ENCODE data around the gene GPR31. TPM values are rescaled to one million over a fixed set of nuclear protein-coding genes. Genes with fewer than 3 reads are reported as not detected.

Gene GPR31
- total RNA-seq, 1 donor from 2014 or later: not detected

DNA sequence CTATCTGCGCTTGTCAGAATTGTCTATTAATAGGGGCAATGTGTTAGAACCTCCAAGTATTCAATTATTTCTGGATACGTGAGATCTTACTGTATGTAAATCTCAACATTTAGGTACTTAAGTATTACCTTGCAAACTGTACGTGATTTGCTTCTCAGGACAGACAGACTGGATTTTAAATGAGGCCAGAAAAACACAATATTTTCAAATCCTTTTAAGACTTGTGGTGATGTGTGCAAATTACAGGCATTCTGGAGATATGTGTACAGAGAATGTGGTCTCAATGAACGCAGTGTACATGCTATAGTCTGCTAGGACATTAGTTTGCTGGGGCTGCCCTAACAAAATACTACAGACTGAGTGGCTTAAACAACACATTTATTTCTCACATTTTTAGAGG, 18.0 kb downstream of the GPR31 start:
- no peaks in the 10 kb centered on the region for H3K36me3 ChIP-seq (ENCODE audit: insufficient read depth, low read length)
- H3K4me1 ChIP-seq (ENCODE audit: insufficient read depth, low read length): peaks cover 4% of the 10 kb centered on the region
- no peak overlapping the region for H3K4me2 ChIP-seq (ENCODE audit: low read length)
- TF ChIP-seq, protein P1, sequence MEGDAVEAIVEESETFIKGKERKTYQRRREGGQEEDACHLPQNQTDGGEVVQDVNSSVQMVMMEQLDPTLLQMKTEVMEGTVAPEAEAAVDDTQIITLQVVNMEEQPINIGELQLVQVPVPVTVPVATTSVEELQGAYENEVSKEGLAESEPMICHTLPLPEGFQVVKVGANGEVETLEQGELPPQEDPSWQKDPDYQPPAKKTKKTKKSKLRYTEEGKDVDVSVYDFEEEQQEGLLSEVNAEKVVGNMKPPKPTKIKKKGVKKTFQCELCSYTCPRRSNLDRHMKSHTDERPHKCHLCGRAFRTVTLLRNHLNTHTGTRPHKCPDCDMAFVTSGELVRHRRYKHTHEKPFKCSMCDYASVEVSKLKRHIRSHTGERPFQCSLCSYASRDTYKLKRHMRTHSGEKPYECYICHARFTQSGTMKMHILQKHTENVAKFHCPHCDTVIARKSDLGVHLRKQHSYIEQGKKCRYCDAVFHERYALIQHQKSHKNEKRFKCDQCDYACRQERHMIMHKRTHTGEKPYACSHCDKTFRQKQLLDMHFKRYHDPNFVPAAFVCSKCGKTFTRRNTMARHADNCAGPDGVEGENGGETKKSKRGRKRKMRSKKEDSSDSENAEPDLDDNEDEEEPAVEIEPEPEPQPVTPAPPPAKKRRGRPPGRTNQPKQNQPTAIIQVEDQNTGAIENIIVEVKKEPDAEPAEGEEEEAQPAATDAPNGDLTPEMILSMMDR (IDR thresholded peaks at IDR 0.05; ENCODE audit: insufficient read depth, low read depth, low read length): no peak
- no peak for TF ChIP-seq EZH2 (IDR thresholded peaks at IDR 0.05; ENCODE audit: insufficient read depth, low read length)
- H4K20me1 ChIP-seq (ENCODE audit: insufficient read depth, low read length): no peaks in the 10 kb centered on the region
- Mint-ChIP-seq H3K9me3 (ENCODE audit: unreplicated experiment) (no peaks in the 10 kb centered on the region), H3K4me3 (ENCODE audit: unreplicated experiment) (no peak overlapping the region), H3K4me1 (ENCODE audit: low read depth, unreplicated experiment) (peaks cover 15% of the 10 kb centered on the region), H3K27ac (ENCODE audit: unreplicated experiment) (no peak overlapping the region), H3K36me3 (ENCODE audit: low read depth, unreplicated experiment) (no peaks in the 10 kb centered on the region), H3K27me3 (ENCODE audit: low read depth, unreplicated experiment) (peaks cover 14% of the 10 kb centered on the region)
- no peaks in the 10 kb centered on the region for H3K79me2 ChIP-seq (ENCODE audit: insufficient read depth, low read length)
- no peaks in the 10 kb centered on the region for H3K27me3 ChIP-seq (ENCODE audit: insufficient read depth, low read length)
- FAIRE-seq (no peak), DNase-seq (ENCODE audit: low read depth) (no peak)
- no peak overlapping the region for H3K27ac ChIP-seq (ENCODE audit: low read depth, low read length)
- H3K9ac ChIP-seq (ENCODE audit: low read length): no peak overlapping the region
- H3K9me3 ChIP-seq (ENCODE audit: insufficient read depth, low read depth, low read length): no peaks in the 10 kb centered on the region
- no peak overlapping the region for H3K4me3 ChIP-seq (ENCODE audit: insufficient read depth, low read depth, low read length)
- no peak overlapping the region for H2AFZ ChIP-seq (ENCODE audit: low read depth, low read length)

DNA sequence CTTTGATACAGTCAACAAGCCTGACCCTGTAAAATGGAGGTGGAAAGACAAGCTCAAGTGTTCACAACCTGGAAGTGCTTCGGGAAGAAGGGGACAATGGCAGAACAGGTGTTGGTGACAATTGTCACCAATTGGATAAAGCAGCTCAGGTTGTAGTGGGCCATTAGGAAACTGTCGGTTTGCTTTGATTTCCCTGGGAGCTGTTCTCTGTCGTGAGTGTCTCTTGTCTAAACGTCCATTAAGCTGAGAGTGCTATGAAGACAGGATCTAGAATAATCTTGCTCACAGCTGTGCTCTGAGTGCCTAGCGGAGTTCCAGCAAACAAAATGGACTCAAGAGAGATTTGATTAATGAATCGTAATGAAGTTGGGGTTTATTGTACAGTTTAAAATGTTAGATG, 19.9 kb downstream of the GPR31 start:
- no peaks in the 10 kb centered on the region for H3K36me3 ChIP-seq (ENCODE audit: insufficient read depth, low read length)
- DNase-seq (ENCODE audit: low read depth) (no peak), FAIRE-seq (no peak)
- no peaks in the 10 kb centered on the region for H3K27me3 ChIP-seq (ENCODE audit: insufficient read depth, low read length)
- Mint-ChIP-seq H3K4me1 (ENCODE audit: low read depth, unreplicated experiment) (peaks cover 15% of the 10 kb centered on the region), H3K27me3 (ENCODE audit: low read depth, unreplicated experiment) (no peaks in the 10 kb centered on the region), H3K4me3 (ENCODE audit: unreplicated experiment) (no peak overlapping the region), H3K9me3 (ENCODE audit: unreplicated experiment) (no peaks in the 10 kb centered on the region), H3K27ac (ENCODE audit: unreplicated experiment) (no peak overlapping the region), H3K36me3 (ENCODE audit: low read depth, unreplicated experiment) (no peaks in the 10 kb centered on the region)
- H3K27ac ChIP-seq (ENCODE audit: low read depth, low read length): no peak overlapping the region
- H2AFZ ChIP-seq (ENCODE audit: low read depth, low read length): no peak overlapping the region
- H3K4me3 ChIP-seq (ENCODE audit: insufficient read depth, low read depth, low read length): no peak overlapping the region
- no peaks in the 10 kb centered on the region for H3K9me3 ChIP-seq (ENCODE audit: insufficient read depth, low read depth, low read length)
- H4K20me1 ChIP-seq (ENCODE audit: insufficient read depth, low read length): no peaks in the 10 kb centered on the region
- TF ChIP-seq, protein P1 (IDR thresholded peaks at IDR 0.05; ENCODE audit: insufficient read depth, low read depth, low read length): no peak
- TF ChIP-seq EZH2 (IDR thresholded peaks at IDR 0.05; ENCODE audit: insufficient read depth, low read length): no peak
- no peak overlapping the region for H3K9ac ChIP-seq (ENCODE audit: low read length)
- H3K4me2 ChIP-seq (ENCODE audit: low read length): no peak overlapping the region
- H3K79me2 ChIP-seq (ENCODE audit: insufficient read depth, low read length): no peaks in the 10 kb centered on the region
- peaks cover 4% of the 10 kb centered on the region for H3K4me1 ChIP-seq (ENCODE audit: insufficient read depth, low read length)

DNA sequence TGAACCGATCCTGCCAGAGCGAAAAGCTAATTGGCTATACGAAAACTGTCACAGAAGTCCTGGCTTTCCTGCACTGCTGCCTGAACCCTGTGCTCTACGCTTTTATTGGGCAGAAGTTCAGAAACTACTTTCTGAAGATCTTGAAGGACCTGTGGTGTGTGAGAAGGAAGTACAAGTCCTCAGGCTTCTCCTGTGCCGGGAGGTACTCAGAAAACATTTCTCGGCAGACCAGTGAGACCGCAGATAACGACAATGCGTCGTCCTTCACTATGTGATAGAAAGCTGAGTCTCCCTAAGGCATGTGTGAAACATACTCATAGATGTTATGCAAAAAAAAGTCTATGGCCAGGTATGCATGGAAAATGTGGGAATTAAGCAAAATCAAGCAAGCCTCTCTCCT, 20.7 kb downstream of the GPR31 start:
- Histone ChIP-seq H3K27me3 (ENCODE audit: insufficient read depth, low read length) (no peaks in the 10 kb centered on the region), H3K27ac (ENCODE audit: low read depth, low read length) (no peak overlapping the region), H3K36me3 (ENCODE audit: insufficient read depth, low read length) (no peaks in the 10 kb centered on the region), H3K9ac (ENCODE audit: low read length) (no peak overlapping the region), H4K20me1 (ENCODE audit: insufficient read depth, low read length) (no peaks in the 10 kb centered on the region), H2AFZ (ENCODE audit: low read depth, low read length) (no peak overlapping the region), H3K4me2 (ENCODE audit: low read length) (no peak overlapping the region), H3K79me2 (ENCODE audit: insufficient read depth, low read length) (no peaks in the 10 kb centered on the region), H3K9me3 (ENCODE audit: insufficient read depth, low read depth, low read length) (no peaks in the 10 kb centered on the region), H3K4me3 (ENCODE audit: insufficient read depth, low read depth, low read length) (no peak overlapping the region), H3K4me1 (ENCODE audit: insufficient read depth, low read length) (peaks cover 4% of the 10 kb centered on the region)
- no peak overlapping the region for H3K4me3 Mint-ChIP-seq (ENCODE audit: unreplicated experiment)
- FAIRE-seq (no peak), DNase-seq (ENCODE audit: low read depth) (no peak)
- H3K27ac Mint-ChIP-seq (ENCODE audit: unreplicated experiment): no peak overlapping the region
- H3K9me3 Mint-ChIP-seq (ENCODE audit: unreplicated experiment): no peaks in the 10 kb centered on the region
- H3K36me3 Mint-ChIP-seq (ENCODE audit: low read depth, unreplicated experiment): no peaks in the 10 kb centered on the region
- H3K27me3 Mint-ChIP-seq (ENCODE audit: low read depth, unreplicated experiment): no peaks in the 10 kb centered on the region
- H3K4me1 Mint-ChIP-seq (ENCODE audit: low read depth, unreplicated experiment): peaks cover 15% of the 10 kb centered on the region
- no peak for TF ChIP-seq EZH2 (IDR thresholded peaks at IDR 0.05; ENCODE audit: insufficient read depth, low read length)
- TF ChIP-seq, protein P1 (IDR thresholded peaks at IDR 0.05; ENCODE audit: insufficient read depth, low read depth, low read length): no peak

Measured in astrocyte (in vitro differentiated cells and primary cell).